ENCODE measurements around the gene ATP2B2.

- TF ChIP-seq CTCF (IDR thresholded peaks at IDR 0.05; ENCODE audit: borderline replicate concordance, extremely low read depth, low read length, poor library complexity, severe bottlenecking), result no peak
- no peak for TF ChIP-seq EZH2 (IDR thresholded peaks at IDR 0.05; ENCODE audit: borderline replicate concordance, low read depth, low read length, severe bottlenecking)
Measured at GRCh38 chr3:10367506-10367905, 137.9 kb downstream of the ATP2B2 start.
